H9 (cell line): ENCODE measurements around the gene SMIM9. TPM values are rescaled to one million over a fixed set of nuclear protein-coding genes. Genes with fewer than 3 reads are reported as not detected.

ENCODE experiments used
- DNase-seq: peaks from one replicate; pipeline ENCODE4 v3.0.0-alpha.2; 2017
- H2AFZ ChIP-seq: one replicate; pipeline ENCODE4 v1.6.1; 2013; ENCODE audit warnings: mild to moderate bottlenecking, low read length, control low read depth, moderate library complexity
- H2AK5ac ChIP-seq: 2 replicates; pipeline ENCODE4 v1.6.1; 2013; ENCODE audit warnings: low read length, control low read depth, mixed read lengths; ENCODE audit not compliant: insufficient read length
- H2BK120ac ChIP-seq: one replicate; pipeline ENCODE4 v1.6.1; 2013; ENCODE audit warnings: low read depth, mild to moderate bottlenecking, low read length, control low read depth, inconsistent platforms; ENCODE audit not compliant: poor library complexity, severe bottlenecking
- H2BK12ac ChIP-seq: 2 replicates; pipeline ENCODE4 v1.6.1; 2013; ENCODE audit warnings: low read length, control low read depth, mixed read lengths, low read depth; ENCODE audit not compliant: insufficient read length
- H2BK15ac ChIP-seq: 2 replicates; pipeline ENCODE4 v1.6.1; 2013; ENCODE audit warnings: low read depth, low read length, control low read depth
- H2BK20ac ChIP-seq: one replicate; pipeline ENCODE4 v1.6.1; 2013; ENCODE audit warnings: low read depth, mild to moderate bottlenecking, low read length, control low read depth, inconsistent platforms; ENCODE audit not compliant: poor library complexity, severe bottlenecking
- H2BK5ac ChIP-seq: 2 replicates; pipeline ENCODE4 v1.6.1; 2013; ENCODE audit warnings: low read length, control low read depth, mixed read lengths; ENCODE audit not compliant: insufficient read length
- H3K14ac ChIP-seq: 2 replicates; pipeline ENCODE4 v1.6.1; 2013; ENCODE audit warnings: low read length, control low read depth; ENCODE audit not compliant: insufficient read depth
- H3K18ac ChIP-seq: 2 replicates; pipeline ENCODE4 v1.6.1; 2013; ENCODE audit warnings: low read depth, mild to moderate bottlenecking, mixed read lengths, low read length, control low read depth; ENCODE audit not compliant: insufficient read length
- H3K23ac ChIP-seq: 2 replicates; pipeline ENCODE4 v1.6.1; 2013; ENCODE audit warnings: low read length, control low read depth, mixed read lengths, low read depth; ENCODE audit not compliant: insufficient read length
- H3K23me2 ChIP-seq: 2 replicates; pipeline ENCODE4 v1.6.1; 2013; ENCODE audit warnings: low read depth, mild to moderate bottlenecking, mixed read lengths, low read length, control low read depth; ENCODE audit not compliant: insufficient read length, poor library complexity, severe bottlenecking
- H3K27ac ChIP-seq: 2 replicates; pipeline ENCODE4 v1.5.1; 2013; ENCODE audit warnings: low read length, control low read depth, mixed read lengths, low read depth; ENCODE audit not compliant: insufficient read length
- H3K27me3 ChIP-seq: 2 replicates; pipeline ENCODE4 v1.6.1; 2013; ENCODE audit warnings: low read length, control low read depth, inconsistent platforms; ENCODE audit not compliant: insufficient read depth
- H3K4ac ChIP-seq: 2 replicates; pipeline ENCODE4 v1.6.1; 2013; ENCODE audit warnings: low read depth, mild to moderate bottlenecking, control low read depth, inconsistent platforms, low read length, moderate library complexity
- H3K4me1 ChIP-seq: 2 replicates; pipeline ENCODE4 v1.6.1; 2013; ENCODE audit warnings: low read length, control low read depth, inconsistent platforms; ENCODE audit not compliant: insufficient read depth
- H3K4me2 ChIP-seq: 2 replicates; pipeline ENCODE4 v1.6.1; 2013; ENCODE audit warnings: low read length, control low read depth, mixed read lengths; ENCODE audit not compliant: insufficient read length, insufficient read depth
- H3K56ac ChIP-seq: 2 replicates; pipeline ENCODE4 v1.6.1; 2013; ENCODE audit warnings: low read depth, mild to moderate bottlenecking, mixed read lengths, low read length, control low read depth; ENCODE audit not compliant: insufficient read length
- H3K79me1 ChIP-seq: 2 replicates; pipeline ENCODE4 v1.6.1; 2013; ENCODE audit warnings: low read depth, mild to moderate bottlenecking, moderate library complexity, low read length, control low read depth, inconsistent platforms; ENCODE audit not compliant: insufficient read depth, poor library complexity, severe bottlenecking
- H3K79me2 ChIP-seq: 2 replicates; pipeline ENCODE4 v1.6.1; 2013; ENCODE audit warnings: low read length, control low read depth, inconsistent platforms; ENCODE audit not compliant: insufficient read depth
- H3K9ac ChIP-seq: 2 replicates; pipeline ENCODE4 v1.6.1; 2013; ENCODE audit warnings: low read length, control low read depth, mixed read lengths; ENCODE audit not compliant: insufficient read length; ENCODE audit errors: extremely low read depth
- H3K9me3 ChIP-seq: one replicate; pipeline ENCODE4 v1.6.1; 2013; ENCODE audit warnings: low read depth, low read length, inconsistent platforms; ENCODE audit not compliant: control insufficient read depth
- H3T11ph ChIP-seq: one replicate; pipeline ENCODE4 v1.6.1; 2013; ENCODE audit warnings: mild to moderate bottlenecking, low read length, control low read depth, inconsistent platforms
- H4K20me1 ChIP-seq: one replicate; pipeline ENCODE4 v1.6.1; 2013; ENCODE audit not compliant: control insufficient read depth, insufficient read length, insufficient read depth
- H4K5ac ChIP-seq: 2 replicates; pipeline ENCODE4 v1.6.1; 2013; ENCODE audit warnings: low read depth, mild to moderate bottlenecking, mixed read lengths, low read length, control low read depth; ENCODE audit not compliant: insufficient read length
- H4K8ac ChIP-seq: replicated peaks from 2 replicates; pipeline ENCODE4 v1.6.1; 2013; ENCODE audit warnings: low read length, control low read depth, mixed read lengths, low read depth; ENCODE audit not compliant: insufficient read length
- H4K91ac ChIP-seq: 2 replicates; pipeline ENCODE4 v1.6.1; 2013; ENCODE audit warnings: low read depth, mild to moderate bottlenecking, moderate library complexity, mixed read lengths, low read length, control low read depth; ENCODE audit not compliant: insufficient read length
- H3K27ac Mint-ChIP-seq, 3 experiments: 2 replicates in 2 of 3; 3 replicates in 1 of 3; pipeline ENCODE4 v1.8.0; 2020 to 2021; ENCODE audit warnings: mixed read lengths in 3 of 3, mild to moderate bottlenecking in 1 of 3, moderate library complexity in 1 of 3
- H3K27me3 Mint-ChIP-seq: 2 replicates; pipeline ENCODE4 v1.8.0; 2021; ENCODE audit warnings: low read depth, mild to moderate bottlenecking, moderate library complexity, mixed read lengths
- H3K36me3 Mint-ChIP-seq, 3 experiments: 2 replicates in 2 of 3; 3 replicates in 1 of 3; pipeline ENCODE4 v1.8.0; 2020 to 2021; ENCODE audit warnings: low read depth in 3 of 3, mixed read lengths in 3 of 3; ENCODE audit not compliant: insufficient read depth in 1 of 3
- H3K4me1 Mint-ChIP-seq, 2 experiments: 2 replicates each; pipeline ENCODE4 v1.8.0; 2020; ENCODE audit warnings: mixed read lengths in 2 of 2
- H3K4me3 Mint-ChIP-seq, 2 experiments: 2 replicates in 1 of 2; 3 replicates in 1 of 2; pipeline ENCODE4 v1.8.0; 2020 to 2021; ENCODE audit warnings: mild to moderate bottlenecking in 2 of 2, mixed read lengths in 2 of 2, moderate library complexity in 1 of 2
- H3K9me3 Mint-ChIP-seq, 2 experiments: 2 replicates in 1 of 2; 3 replicates in 1 of 2; pipeline ENCODE4 v1.8.0; 2020; ENCODE audit warnings: mild to moderate bottlenecking in 2 of 2, mixed read lengths in 2 of 2, moderate library complexity in 1 of 2
- WGBS: extraction: QIAGEN DNeasy Blood & Tissue Kit; methylation state at CpG from one replicate; pipeline ENCODE4 v1.1.7; 2013; ENCODE audit warnings: missing lambda C conversion rate, low lambda C conversion rate, mixed read lengths; ENCODE audit not compliant: insufficient read length; ENCODE audit errors: extremely low coverage; 5-methylcytosine and 5-hydroxymethylcytosine counted together
- total RNA-seq: library from RNA; stranded (reverse); gene quantifications from 2 replicates; pipeline ENCODE4 v1.2.1, GENCODE V29; 2021
- TF ChIP-seq, protein P1 (sequence below): fragments of 200-600 bp; sonication (generic); conservative IDR thresholded peaks from 3 replicates; pipeline ENCODE4 v1.8.0; 2021; ENCODE audit warnings: antibody characterized with exemption, mild to moderate bottlenecking

SMIM9 gene
- total RNA-seq, 1 experiment from 2014 or later = not detected

DNA sequence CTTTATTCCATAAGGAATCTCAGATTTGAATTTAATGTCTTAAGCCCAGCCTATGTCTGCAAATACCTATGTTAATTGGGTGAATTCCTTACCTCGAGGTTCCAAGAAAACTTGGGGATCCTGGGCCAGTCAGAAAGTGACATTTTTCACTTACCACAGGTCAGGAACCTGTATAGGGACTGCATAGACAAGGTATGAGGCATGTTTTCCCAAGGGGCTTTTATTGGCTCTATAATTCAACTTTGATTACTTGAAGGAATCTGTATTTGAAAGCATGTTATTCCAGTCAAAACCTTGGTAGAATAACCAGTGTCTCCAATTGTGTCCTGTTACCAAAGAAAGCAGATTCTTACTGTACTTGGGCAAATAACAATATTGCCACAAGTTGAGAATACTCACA is 20.7 kb downstream of the SMIM9 start:
- Histone ChIP-seq H3K4me1 (no peaks in the 10 kb centered on the region), H4K5ac (no peak overlapping the region), H2AFZ (no peak overlapping the region), H3K9ac (no peak overlapping the region), H3K79me1 (no peaks in the 10 kb centered on the region), H2BK5ac (no peak overlapping the region), H3K14ac (no peak overlapping the region), H2BK15ac (no peak overlapping the region), H3K27me3 (no peaks in the 10 kb centered on the region), H3K4me2 (no peak overlapping the region), H2BK120ac (no peak overlapping the region), H3K18ac (no peak overlapping the region), H4K20me1 (no peaks in the 10 kb centered on the region), H3K23me2 (no peaks in the 10 kb centered on the region), H3K9me3 (peaks cover 6% of the 10 kb centered on the region), H2BK12ac (no peak overlapping the region), H3K23ac (no peak overlapping the region), H3T11ph (no peak overlapping the region), H3K79me2 (no peaks in the 10 kb centered on the region), H4K8ac (no peak overlapping the region), H3K56ac (no peak overlapping the region), H2AK5ac (no peak overlapping the region), H2BK20ac (no peak overlapping the region), H3K27ac (no peak overlapping the region), H3K4ac (no peak overlapping the region), H4K91ac (no peak overlapping the region)
- no peak for DNase-seq
- Mint-ChIP-seq H3K4me1 (peaks cover 6 to 12% of the 10 kb centered on the region in 2 experiments), H3K4me3 (no peak overlapping the region), H3K27ac (no peak overlapping the region), H3K36me3 (peaks cover 6 to 21% (median 14%) of the 10 kb centered on the region in 3 experiments), H3K27me3 (no peaks in the 10 kb centered on the region; the same call in 1 of the 2 replicates), H3K9me3 (peaks cover 46 to 59% of the 10 kb centered on the region in 2 experiments)
- TF ChIP-seq, protein P1, sequence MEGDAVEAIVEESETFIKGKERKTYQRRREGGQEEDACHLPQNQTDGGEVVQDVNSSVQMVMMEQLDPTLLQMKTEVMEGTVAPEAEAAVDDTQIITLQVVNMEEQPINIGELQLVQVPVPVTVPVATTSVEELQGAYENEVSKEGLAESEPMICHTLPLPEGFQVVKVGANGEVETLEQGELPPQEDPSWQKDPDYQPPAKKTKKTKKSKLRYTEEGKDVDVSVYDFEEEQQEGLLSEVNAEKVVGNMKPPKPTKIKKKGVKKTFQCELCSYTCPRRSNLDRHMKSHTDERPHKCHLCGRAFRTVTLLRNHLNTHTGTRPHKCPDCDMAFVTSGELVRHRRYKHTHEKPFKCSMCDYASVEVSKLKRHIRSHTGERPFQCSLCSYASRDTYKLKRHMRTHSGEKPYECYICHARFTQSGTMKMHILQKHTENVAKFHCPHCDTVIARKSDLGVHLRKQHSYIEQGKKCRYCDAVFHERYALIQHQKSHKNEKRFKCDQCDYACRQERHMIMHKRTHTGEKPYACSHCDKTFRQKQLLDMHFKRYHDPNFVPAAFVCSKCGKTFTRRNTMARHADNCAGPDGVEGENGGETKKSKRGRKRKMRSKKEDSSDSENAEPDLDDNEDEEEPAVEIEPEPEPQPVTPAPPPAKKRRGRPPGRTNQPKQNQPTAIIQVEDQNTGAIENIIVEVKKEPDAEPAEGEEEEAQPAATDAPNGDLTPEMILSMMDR = no peak
- WGBS = no CpG with 5 or more reads among the region's 1 CpG
